Subcutaneous abdominal adipose tissue (tissue), 5 donors: Measurements from ENCODE around the gene ACP7.
"Not testable (repeated sequence)": the region's sequence is repeated elsewhere in the genome, so short reads cannot be mapped to it uniquely, and the experiment has no call there.

Source experiments
- H3K27ac ChIP-seq: one replicate; pipeline ENCODE4 v1.7.0; 2013; ENCODE audit warnings: low read depth, mild to moderate bottlenecking, inconsistent platforms, low read length, moderate library complexity
- H3K27me3 ChIP-seq, 5 donors: one replicate each; pipeline ENCODE4 v1.7.0; 2013; ENCODE audit warnings: low read length in 5 of 5, inconsistent platforms in 1 of 5; ENCODE audit not compliant: control insufficient read depth in 5 of 5, insufficient read depth in 4 of 5
- H3K36me3 ChIP-seq, 5 donors: one replicate each; pipeline ENCODE4 v1.7.0; 2013; ENCODE audit warnings: low read length in 5 of 5; ENCODE audit not compliant: control insufficient read depth in 5 of 5, insufficient read depth in 5 of 5
- H3K4me1 ChIP-seq, 5 donors: one replicate each; pipeline ENCODE4 v1.7.0; 2013; ENCODE audit warnings: low read length in 5 of 5, mild to moderate bottlenecking in 3 of 5, moderate library complexity in 1 of 5; ENCODE audit not compliant: control insufficient read depth in 5 of 5, insufficient read depth in 5 of 5
- H3K4me3 ChIP-seq, 5 donors: one replicate each; pipeline ENCODE4 v1.7.0; 2013; ENCODE audit warnings: low read length in 5 of 5, low read depth in 1 of 5
- H3K9ac ChIP-seq, 5 donors: one replicate each; pipeline ENCODE4 v1.7.0; 2013; ENCODE audit warnings: low read length in 5 of 5, mild to moderate bottlenecking in 4 of 5, moderate library complexity in 3 of 5
- H3K9me3 ChIP-seq, 5 donors: one replicate each; pipeline ENCODE4 v1.7.0; 2013; ENCODE audit warnings: low read length in 5 of 5; ENCODE audit not compliant: control insufficient read depth in 5 of 5
- donor health status: healthy.
- donor health status: healthy.
- donor health status: healthy.
- donor health status: healthy.
- donor health status: healthy.

ACP7 gene

GRCh38 chr19:39136225-39136940 is 52.2 kb downstream of the ACP7 start:
- Histone ChIP-seq H3K9ac (peak overlapping the region in 1 of 5 donors; percentile 17), H3K4me1 (peaks cover 7 to 45% (median 23%) of the 10 kb centered on the region in 5 donors), H3K36me3 (peaks cover 0 to 2% (median 0%) of the 10 kb centered on the region in 5 donors), H3K9me3 (no peaks in the 10 kb centered on the region), H3K27me3 (no peaks in the 10 kb centered on the region), H3K27ac (no peak overlapping the region), H3K4me3 (no peak overlapping the region)

- H3K27me3 ChIP-seq, result no peaks in the 10 kb centered on the region
- no peaks in the 10 kb centered on the region for H3K9me3 ChIP-seq
- H3K27ac ChIP-seq, result no peak overlapping the region
- H3K4me3 ChIP-seq, result no peak overlapping the region
- peak overlapping the region in 1 of 5 donors; percentile 17 for H3K9ac ChIP-seq
- peaks cover 2 to 38% (median 17%) of the 10 kb centered on the region in 5 donors for H3K4me1 ChIP-seq
- H3K36me3 ChIP-seq, result peaks cover 0 to 2% (median 0%) of the 10 kb centered on the region in 5 donors
These were observed 53.0 kb downstream of the ACP7 start for GRCh38 chr19:39137131-39137530.

GRCh38 chr19:39138221-39139211 is 54.3 kb downstream of the ACP7 start:
- no peaks in the 10 kb centered on the region for H3K27me3 ChIP-seq
- peaks cover 0 to 32% (median 14%) of the 10 kb centered on the region in 5 donors for H3K4me1 ChIP-seq
- no peaks in the 10 kb centered on the region for H3K9me3 ChIP-seq
- H3K36me3 ChIP-seq, result peaks cover 0 to 2% (median 0%) of the 10 kb centered on the region in 5 donors
- no peak overlapping the region for H3K4me3 ChIP-seq
- H3K9ac ChIP-seq, result no peak overlapping the region
- H3K27ac ChIP-seq, result no peak overlapping the region

GRCh38 chr19:39139305-39139874 is 55.2 kb downstream of the ACP7 start:
- no peak overlapping the region for H3K27ac ChIP-seq
- no peaks in the 10 kb centered on the region for H3K27me3 ChIP-seq
- H3K9ac ChIP-seq, result peak overlapping the region in 1 of 5 donors; percentile 23
- peaks cover 0 to 32% (median 16%) of the 10 kb centered on the region in 5 donors for H3K4me1 ChIP-seq
- H3K9me3 ChIP-seq, result no peaks in the 10 kb centered on the region
- H3K36me3 ChIP-seq, result peaks cover 0 to 2% (median 0%) of the 10 kb centered on the region in 5 donors
- H3K4me3 ChIP-seq, result no peak overlapping the region

GRCh38 chr19:39139971-39140453 is 55.8 kb downstream of the ACP7 start:
- no peak overlapping the region for H3K27ac ChIP-seq
- H3K9me3 ChIP-seq, result no peaks in the 10 kb centered on the region
- H3K9ac ChIP-seq, result peak overlapping the region in 1 of 5 donors; percentile 11
- no peak overlapping the region for H3K4me3 ChIP-seq
- peaks cover 0 to 2% (median 0%) of the 10 kb centered on the region in 5 donors for H3K36me3 ChIP-seq
- H3K4me1 ChIP-seq, result peaks cover 0 to 38% (median 22%) of the 10 kb centered on the region in 5 donors
- H3K27me3 ChIP-seq, result no peaks in the 10 kb centered on the region

- Histone ChIP-seq H3K9me3 (no peaks in the 10 kb centered on the region), H3K9ac (peak overlapping the region in 2 of 5 donors; percentile 11 to 35), H3K4me1 (peaks cover 0 to 43% (median 28%) of the 10 kb centered on the region in 5 donors), H3K27me3 (no peaks in the 10 kb centered on the region), H3K36me3 (peaks cover 0 to 2% (median 0%) of the 10 kb centered on the region in 5 donors), H3K27ac (no peak overlapping the region), H3K4me3 (no peak overlapping the region)
These were observed 56.4 kb downstream of the ACP7 start for GRCh38 chr19:39140594-39140993.

- H3K9ac ChIP-seq, result no peak overlapping the region
- no peaks in the 10 kb centered on the region for H3K9me3 ChIP-seq
- no peak overlapping the region for H3K27ac ChIP-seq
- H3K27me3 ChIP-seq, result no peaks in the 10 kb centered on the region
- H3K4me3 ChIP-seq, result no peak overlapping the region
- H3K4me1 ChIP-seq, result peaks cover 0 to 34% (median 25%) of the 10 kb centered on the region in 5 donors
- no peaks in the 10 kb centered on the region for H3K36me3 ChIP-seq
These were observed 57.8 kb downstream of the ACP7 start for GRCh38 chr19:39141929-39142328.

- Histone ChIP-seq H3K9me3 (no peaks in the 10 kb centered on the region), H3K36me3 (no peaks in the 10 kb centered on the region), H3K4me1 (peaks cover 0 to 32% (median 20%) of the 10 kb centered on the region in 5 donors), H3K27ac (no peak overlapping the region), H3K9ac (no peak overlapping the region), H3K27me3 (no peaks in the 10 kb centered on the region), H3K4me3 (no peak overlapping the region)
These were observed 58.5 kb downstream of the ACP7 start for GRCh38 chr19:39142630-39143029.

- H3K27ac ChIP-seq, H3K9me3 ChIP-seq, H3K4me3 ChIP-seq, H3K9ac ChIP-seq, H3K36me3 ChIP-seq, H3K27me3 ChIP-seq: not testable (repeated sequence)
- peaks cover 0 to 31% (median 20%) of the 10 kb centered on the region in 5 donors for H3K4me1 ChIP-seq
These were observed 59.7 kb downstream of the ACP7 start for GRCh38 chr19:39143757-39144289.
